ENCODE results near the gene HOXD3. TPM values are rescaled to one million over a fixed set of nuclear protein-coding genes. Genes with fewer than 3 reads are reported as not detected.

HOXD3 gene
- total RNA-seq, 1 donor = 21.6 TPM

DNA sequence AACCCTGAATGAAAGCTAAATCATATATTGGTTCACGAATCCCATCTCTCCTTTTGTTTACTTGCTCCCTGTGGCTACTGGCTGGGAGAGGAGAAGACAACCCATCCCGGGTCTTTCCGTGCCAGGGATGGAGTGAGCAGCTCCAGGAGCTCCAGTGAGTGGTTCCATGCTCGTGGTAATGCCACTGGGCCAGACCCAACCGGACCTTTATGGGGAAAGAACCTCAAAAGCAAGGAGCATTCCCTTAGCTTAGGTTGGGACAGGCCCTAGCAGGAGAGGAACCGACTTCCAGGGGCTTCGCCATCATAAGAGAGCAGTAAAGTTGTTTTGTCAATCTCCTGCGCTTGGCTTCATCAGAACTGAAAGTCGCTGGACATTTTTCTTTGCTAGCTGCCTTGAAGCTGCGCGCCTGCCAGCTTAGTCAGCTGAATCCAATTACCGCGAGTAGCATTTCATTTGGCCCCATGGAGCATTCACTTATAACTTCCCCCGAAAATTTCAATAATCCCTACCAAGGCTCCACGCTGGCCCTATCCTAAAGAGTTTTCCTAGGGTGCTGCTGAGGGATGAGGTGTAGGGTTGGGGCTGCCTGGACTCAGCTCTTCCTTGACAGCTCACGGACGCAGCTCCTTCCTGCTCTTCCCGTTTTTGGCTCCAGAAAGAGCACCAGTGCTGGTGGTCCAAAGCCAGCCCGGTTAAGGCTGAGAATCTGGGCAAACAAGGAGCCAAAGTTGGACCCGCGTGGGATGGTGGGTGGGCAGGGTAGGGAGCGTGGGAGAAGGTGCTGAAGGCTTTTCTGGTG lies 4.9 kb downstream of the HOXD3 start:
- peak; percentile 47 for DNase-seq (ENCODE audit: low read depth)
- no peak overlapping the region for H3K4me3 ChIP-seq (ENCODE audit: low read depth, low read length)
- TF ChIP-seq, protein P1, sequence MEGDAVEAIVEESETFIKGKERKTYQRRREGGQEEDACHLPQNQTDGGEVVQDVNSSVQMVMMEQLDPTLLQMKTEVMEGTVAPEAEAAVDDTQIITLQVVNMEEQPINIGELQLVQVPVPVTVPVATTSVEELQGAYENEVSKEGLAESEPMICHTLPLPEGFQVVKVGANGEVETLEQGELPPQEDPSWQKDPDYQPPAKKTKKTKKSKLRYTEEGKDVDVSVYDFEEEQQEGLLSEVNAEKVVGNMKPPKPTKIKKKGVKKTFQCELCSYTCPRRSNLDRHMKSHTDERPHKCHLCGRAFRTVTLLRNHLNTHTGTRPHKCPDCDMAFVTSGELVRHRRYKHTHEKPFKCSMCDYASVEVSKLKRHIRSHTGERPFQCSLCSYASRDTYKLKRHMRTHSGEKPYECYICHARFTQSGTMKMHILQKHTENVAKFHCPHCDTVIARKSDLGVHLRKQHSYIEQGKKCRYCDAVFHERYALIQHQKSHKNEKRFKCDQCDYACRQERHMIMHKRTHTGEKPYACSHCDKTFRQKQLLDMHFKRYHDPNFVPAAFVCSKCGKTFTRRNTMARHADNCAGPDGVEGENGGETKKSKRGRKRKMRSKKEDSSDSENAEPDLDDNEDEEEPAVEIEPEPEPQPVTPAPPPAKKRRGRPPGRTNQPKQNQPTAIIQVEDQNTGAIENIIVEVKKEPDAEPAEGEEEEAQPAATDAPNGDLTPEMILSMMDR (IDR thresholded peaks at IDR 0.05; ENCODE audit: insufficient read depth, low read depth, low read length) = no peak

DNA sequence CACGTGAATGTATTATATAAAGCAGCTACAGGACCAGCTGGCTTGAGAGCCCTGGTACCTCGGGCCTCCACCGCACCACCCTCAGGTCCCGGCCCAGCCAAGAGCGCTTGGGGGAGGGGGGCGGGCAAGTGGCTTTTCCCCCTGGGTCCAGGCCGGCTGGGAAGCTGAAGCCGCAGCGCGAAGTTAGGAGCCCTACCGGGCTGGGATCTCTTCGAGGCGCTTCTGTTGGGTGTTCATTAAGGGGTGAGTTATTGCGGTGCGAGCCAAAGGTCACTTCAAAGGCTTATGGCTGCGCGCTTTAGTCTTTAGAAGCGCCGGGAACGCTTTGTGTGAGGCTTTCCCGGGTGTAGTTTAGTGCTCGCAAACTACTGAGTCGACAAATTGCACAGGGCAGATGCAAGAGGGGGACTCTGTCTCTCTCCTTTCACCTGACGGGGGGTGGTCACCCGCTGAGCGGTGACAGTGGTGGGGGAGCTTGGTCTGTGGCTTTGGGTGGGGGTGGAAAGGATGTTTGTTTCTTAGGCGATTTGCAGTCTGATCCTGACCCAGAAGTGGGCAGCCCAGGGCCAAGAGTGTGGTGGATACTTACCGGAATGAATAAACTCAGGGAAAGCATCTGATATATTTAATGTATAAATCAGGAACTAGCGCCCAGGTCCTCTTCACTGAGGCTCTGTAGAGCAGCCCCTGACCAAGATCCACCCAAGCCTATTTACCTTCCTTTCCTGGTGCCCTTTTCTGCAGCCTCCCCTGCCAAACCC lies 6.0 kb downstream of the HOXD3 start:
- H3K4me3 ChIP-seq (ENCODE audit: low read depth, low read length) = no peak overlapping the region
- peak; percentile 36 for DNase-seq (ENCODE audit: low read depth)
- TF ChIP-seq, protein P1 (IDR thresholded peaks at IDR 0.05; ENCODE audit: insufficient read depth, low read depth, low read length) = no peak

DNA sequence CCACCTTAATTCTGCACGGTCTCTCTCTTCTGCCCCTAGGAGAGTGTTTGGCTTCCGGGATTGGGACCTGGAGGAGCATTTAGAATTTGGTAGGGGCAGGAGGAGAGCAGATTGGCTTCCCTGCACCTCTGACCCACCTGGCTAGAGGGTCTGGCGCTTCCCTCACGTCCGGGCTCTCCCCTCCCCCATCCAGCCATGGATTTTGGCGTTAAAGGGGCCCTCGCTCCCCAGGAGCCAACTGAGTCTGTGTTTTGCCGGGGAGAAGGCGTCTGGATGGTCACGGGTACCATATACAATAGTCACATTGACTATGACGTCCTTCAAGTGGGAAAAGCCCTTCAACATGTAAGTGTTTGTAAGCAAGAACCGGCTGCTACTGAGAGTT lies 6.6 kb downstream of the HOXD3 start:
- TF ChIP-seq, protein P1 (IDR thresholded peaks at IDR 0.05; ENCODE audit: insufficient read depth, low read depth, low read length) = no peak
- DNase-seq (ENCODE audit: low read depth) = no peak
- H3K4me3 ChIP-seq (ENCODE audit: low read depth, low read length) = no peak overlapping the region

DNA sequence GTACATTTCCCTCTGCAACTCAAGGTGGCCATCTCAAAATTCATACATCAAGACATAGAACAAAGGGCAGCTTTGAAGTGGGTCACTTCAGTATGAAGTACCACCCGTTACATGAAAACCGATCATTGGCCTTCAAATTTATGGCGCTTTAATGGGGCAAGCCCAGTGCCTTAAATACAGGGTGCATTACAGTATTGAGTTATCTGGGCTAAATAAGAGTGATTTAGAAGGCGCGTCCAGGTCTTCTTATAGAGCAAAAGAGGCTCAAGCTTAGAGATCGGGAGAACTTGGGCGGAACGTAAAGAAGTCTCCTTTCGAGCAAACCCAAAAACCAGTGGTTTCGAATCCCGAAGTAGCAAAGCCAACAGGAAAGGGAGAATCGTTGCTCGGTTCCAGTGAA lies 7.1 kb downstream of the HOXD3 start:
- no peak overlapping the region for H3K4me3 ChIP-seq (ENCODE audit: low read depth, low read length)
- no peak for DNase-seq (ENCODE audit: low read depth)
- TF ChIP-seq, protein P1 (IDR thresholded peaks at IDR 0.05; ENCODE audit: insufficient read depth, low read depth, low read length) = no peak

DNA sequence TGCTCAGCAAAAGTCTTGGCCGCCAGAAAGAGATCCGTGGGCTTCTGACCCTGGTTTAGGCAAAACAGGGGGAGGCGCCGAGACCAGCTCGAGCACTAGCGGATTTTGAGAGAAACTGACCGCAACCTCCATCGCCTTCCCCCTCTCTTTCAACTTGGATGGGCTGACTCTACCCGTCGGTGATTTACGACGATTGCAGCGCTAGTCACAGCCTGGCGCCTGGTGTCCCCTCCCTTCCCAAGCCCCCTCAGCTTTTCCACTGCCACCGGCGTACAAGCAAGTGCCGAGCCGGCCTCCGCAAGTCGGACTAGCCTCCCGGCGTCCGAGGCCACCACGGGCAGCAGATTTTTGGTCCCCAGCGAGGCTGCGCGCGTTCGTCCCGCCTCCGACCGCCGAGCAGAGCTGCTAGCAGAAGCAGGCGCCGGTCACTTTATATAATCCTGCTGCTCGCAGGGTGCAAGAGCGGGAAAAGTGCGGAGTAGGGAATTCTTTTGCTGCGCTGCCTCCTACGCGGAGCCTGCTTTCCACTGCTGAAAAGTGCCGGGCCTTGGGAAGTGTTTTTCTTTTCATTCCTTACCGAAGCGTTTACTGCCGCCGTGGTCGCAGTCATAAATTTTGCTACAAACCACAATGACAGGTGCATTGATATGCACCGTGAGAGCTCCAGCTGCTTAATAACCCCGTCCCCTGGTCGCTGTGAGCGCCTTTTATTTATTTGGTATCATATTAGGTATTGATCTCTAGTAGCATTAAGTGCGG lies 7.7 kb downstream of the HOXD3 start:
- TF ChIP-seq, protein P1 (IDR thresholded peaks at IDR 0.05; ENCODE audit: insufficient read depth, low read depth, low read length) = no peak
- H3K4me3 ChIP-seq (ENCODE audit: low read depth, low read length) = no peak overlapping the region
- no peak for DNase-seq (ENCODE audit: low read depth)

DNA sequence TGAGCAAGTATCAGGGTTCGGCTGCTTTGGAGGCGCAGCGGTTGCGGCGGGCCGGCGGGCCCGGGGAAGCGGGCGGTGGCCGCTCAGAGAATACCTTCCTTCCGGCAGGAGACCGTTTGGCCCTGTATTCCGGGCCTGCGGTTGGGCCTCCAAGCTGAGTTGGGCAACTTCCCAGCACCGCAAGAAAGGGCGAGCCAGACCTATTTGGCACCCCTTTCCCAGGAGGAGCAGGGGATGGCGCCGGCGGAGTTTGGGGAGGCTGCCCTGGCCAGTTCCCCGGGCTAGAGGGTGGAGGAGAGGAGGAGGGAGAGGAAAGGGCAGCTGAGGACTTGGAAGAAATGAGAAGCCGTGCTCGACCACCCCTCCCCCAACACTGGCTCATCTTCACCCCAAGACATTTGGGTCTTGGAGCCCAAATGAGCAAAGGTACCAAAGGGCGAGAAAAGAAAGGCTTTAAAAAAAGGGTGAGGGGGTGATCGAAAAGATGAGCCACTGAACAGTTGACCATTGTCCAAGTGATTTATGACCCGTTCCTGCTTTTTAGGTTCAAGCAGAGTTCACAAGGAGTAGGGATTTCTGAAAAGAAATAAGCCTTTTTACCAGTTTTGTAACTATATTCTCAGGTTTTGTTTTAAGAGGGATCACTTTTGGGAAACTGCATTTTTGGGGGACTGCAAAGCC lies 8.4 kb downstream of the HOXD3 start:
- no peak for DNase-seq (ENCODE audit: low read depth)
- TF ChIP-seq, protein P1 (IDR thresholded peaks at IDR 0.05; ENCODE audit: insufficient read depth, low read depth, low read length) = no peak
- no peak overlapping the region for H3K4me3 ChIP-seq (ENCODE audit: low read depth, low read length)

Data from fibroblast of villous mesenchyme (primary cell).